GM21390 (cell line): ENCODE data around the gene ZNF248.
"Not testable (repeated sequence)": the region's sequence is repeated elsewhere in the genome, so short reads cannot be mapped to it uniquely, and the experiment has no call there.

Experiments used
- ATAC-seq: cut with Tn5 transposase; IDR thresholded peaks from one replicate; pipeline ENCODE4 v1.9.1; 2021; ENCODE audit not compliant: unreplicated experiment

Gene ZNF248

DNA sequence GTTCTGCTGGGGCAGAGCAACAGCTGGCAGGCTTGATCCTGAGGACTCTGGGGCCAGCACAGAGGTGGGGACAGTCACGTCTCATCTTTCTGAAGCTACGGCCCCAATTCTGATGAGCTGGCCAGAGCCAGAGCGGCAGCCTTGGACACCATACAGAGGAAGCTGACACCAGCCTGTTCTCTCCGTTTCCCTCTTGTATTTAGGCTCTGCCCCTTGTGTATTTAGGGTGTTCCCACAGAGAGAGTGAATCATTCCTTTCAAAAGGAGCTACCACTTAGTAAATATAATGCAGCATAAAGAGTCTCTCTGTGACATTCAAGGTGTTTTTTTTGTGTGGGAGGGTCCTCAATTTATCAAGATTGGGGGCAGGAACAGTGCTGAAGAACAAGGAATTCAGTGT, 109.2 kb downstream of the ZNF248 start:
- ATAC-seq = no peak

DNA sequence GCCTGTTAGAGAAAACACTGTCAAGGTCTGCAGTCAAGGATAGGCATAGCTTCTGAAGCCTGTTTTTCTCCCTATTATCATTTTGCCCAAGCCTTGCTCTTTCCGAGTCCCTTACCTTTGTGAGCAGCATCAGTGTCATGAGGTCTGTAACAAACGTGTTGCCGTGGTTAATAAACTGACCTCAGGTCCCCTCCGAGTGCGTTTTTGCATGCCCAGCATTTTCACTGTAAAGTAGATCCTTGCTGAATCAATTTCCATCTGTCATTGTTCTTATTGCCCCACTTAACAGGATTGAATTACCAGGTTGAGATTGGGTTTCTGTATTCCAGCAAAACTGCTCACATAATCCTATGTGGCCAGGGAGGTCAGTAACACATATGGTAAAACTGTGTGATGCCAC, 110.3 kb downstream of the ZNF248 start:
- ATAC-seq = no peak

DNA sequence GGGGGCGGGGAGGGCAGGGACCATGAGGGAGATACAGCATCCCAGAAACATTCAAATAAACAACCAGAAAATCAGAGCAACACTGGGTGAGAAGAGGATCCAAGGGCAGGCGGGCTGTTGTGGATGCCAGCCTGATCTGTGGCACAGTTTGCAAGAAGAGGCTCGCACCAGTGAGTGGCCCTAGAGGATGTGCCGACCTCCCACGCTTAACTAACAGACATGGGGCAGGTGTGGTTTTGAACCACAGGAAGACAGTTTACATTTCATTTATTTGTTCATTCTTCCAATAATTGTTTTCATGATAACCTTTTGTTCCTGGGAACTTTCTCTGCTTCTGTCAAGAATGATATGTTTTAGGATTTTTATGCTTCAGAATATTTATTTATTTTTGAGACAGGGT, 115.6 kb downstream of the ZNF248 start:
- ATAC-seq = no peak

DNA sequence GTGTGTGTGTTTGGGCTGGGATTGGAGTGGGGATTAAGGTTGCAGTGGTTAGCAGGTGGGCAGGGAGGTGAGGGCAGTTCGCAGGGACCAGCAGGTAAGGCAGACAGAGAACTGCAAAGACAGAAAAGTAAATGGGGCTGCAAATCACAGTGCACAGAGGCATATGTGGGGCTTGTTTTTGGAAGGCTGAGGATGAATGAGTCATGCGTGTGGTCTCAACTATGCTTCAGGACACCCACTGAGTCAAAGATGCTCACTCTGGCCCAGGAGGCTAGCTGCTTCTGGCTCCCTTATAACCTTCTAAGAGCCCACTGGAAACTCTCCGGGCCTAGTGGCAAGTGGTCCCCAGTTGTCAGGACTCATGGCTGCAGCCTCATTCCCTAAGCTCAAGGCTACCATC, 118.2 kb downstream of the ZNF248 start:
- no peak for ATAC-seq

DNA sequence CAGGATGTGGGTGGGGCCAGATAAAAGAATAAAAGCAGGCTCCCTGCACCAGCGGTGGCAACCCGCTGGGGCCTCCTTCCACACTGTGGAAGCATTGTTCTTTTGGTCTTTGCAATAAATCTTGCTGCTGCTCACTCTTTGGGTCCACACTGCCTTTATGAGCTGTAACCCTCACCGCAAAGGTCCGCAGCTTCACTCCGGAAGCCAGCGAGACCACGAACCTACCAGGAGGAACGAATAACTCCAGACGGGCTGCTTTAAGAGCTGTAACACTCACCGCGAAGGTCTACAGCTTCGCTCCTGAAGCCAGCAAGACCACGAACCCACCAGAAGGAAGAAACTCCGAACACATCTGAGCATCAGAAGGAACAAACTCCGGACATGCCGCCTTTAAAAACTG, 119.2 kb downstream of the ZNF248 start:
- ATAC-seq = not testable (repeated sequence)

DNA sequence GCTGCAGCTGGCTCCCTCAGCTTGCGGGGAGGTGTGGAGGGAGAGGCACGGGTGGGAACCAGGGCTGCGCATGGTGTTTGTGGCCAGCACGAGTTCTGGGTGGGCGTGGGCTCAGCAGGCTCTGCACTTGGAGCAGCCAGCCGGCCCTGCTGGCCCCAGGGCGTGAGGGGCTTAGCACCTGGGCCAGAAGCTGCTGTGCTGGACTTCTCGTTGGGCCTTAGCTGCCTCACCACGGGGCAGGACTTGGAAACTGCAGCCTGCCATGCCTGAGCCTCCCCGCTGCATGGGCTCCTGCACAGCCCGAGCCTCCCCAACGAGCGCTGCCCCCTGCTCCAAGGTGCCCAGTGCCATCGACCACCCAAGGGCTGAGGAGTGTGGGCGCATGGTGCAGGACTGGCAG, 120.1 kb downstream of the ZNF248 start:
- ATAC-seq = no peak

DNA sequence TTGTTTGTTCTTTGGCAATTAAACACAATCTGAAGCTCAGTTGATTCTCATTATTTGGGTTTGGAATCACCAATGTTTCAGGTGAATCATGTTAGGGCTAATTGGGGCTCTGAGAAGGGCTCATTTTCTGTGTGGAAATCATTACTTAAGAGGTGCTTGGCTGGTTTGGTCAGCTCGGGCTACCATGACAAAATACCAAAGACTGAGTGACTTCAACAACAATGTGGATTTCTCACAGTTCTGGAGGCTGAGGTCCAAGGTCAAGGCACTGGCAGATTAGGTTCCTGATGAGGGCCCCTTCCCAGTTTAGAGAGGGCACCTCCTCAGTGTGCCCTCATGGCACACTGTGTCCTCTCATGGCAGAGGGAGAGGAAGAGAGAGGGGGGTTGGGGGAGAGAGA, 121.3 kb downstream of the ZNF248 start:
- no peak for ATAC-seq

DNA sequence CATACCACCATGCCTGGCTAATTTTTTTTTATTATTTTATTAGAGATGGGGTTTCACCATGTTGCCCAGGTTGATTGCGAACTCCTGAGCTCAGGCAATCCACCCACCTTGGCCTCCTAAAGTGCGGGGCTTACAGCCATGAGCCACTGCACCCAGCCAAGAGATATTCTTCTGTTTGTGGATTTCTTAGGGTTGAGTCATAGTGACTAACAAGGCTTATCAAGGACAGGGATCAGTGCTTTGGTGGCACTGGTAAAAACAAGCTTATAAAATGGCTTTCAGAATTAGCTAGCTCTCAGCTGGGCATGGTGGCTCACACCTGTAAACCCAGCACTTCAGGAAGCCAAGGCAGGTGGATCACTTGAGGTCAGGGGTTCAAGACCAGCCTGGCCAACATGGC, 122.4 kb downstream of the ZNF248 start:
- no peak for ATAC-seq
